ENCODE measurements around the gene RLBP1.

- TF ChIP-seq POLR2A (IDR thresholded peaks at IDR 0.05; ENCODE audit: low read length) (no peak), GATA1 (IDR thresholded peaks at IDR 0.05; ENCODE audit: low read depth, low read length) (no peak)
Measured at GRCh38 chr15:89187986-89188514, 33.3 kb downstream of the RLBP1 start.

Measured in erythroblast (primary cell).